Transverse colon (tissue), 4 donors: ENCODE results near the gene CRTAP. TPM values are rescaled to one million over a fixed set of nuclear protein-coding genes. Genes with fewer than 3 reads are reported as not detected.

Experiments
- DNase-seq: peaks from one replicate; pipeline ENCODE4 v3.0.0-alpha.2; 2019
- H3K27ac ChIP-seq, 4 donors: fragments of 200-600 bp; sonication (generic); 2 replicates each; pipeline ENCODE4 v1.5.1; 2016 to 2018; ENCODE audit warnings: inconsistent platforms in 4 of 4
- H3K27me3 ChIP-seq: fragments of 200-600 bp; sonication (generic); 2 replicates; pipeline ENCODE4 v1.5.1; 2017; ENCODE audit warnings: inconsistent platforms
- H3K36me3 ChIP-seq, 4 donors: fragments of 200-600 bp; sonication (generic); 2 replicates each; pipeline ENCODE4 v1.5.1; 2017 to 2019; ENCODE audit warnings: inconsistent platforms in 4 of 4
- H3K4me1 ChIP-seq, 4 donors: fragments of 200-600 bp; sonication (generic); 2 replicates each; pipeline ENCODE4 v1.5.1; 2017 to 2020; ENCODE audit warnings: inconsistent platforms in 4 of 4
- H3K4me3 ChIP-seq, 4 donors: fragments of 200-600 bp; sonication (generic); 1 replicate in 1 of 4; 2 replicates in 3 of 4; pipeline versions ENCODE4 v1.5.1 to v1.6.1; 2017 to 2019; ENCODE audit warnings: inconsistent platforms in 4 of 4
- H3K9me3 ChIP-seq, 2 donors: fragments of 200-600 bp; sonication (generic); 2 replicates each; pipeline ENCODE4 v1.5.1; 2017 to 2019; ENCODE audit warnings: inconsistent platforms in 2 of 2
- CTCF ChIP-seq, 5 experiments: fragments of 200-600 bp in 3 of 5; fragments of 450-650 bp in 2 of 5; sonication (generic) in 3 of 5; IDR thresholded peaks; 1 replicate in 2 of 5; 2 replicates in 3 of 5; pipeline ENCODE4 v1.5.1; 2016 to 2017; ENCODE audit warnings: antibody characterized with exemption in 5 of 5, inconsistent platforms in 3 of 5, mild to moderate bottlenecking in 2 of 5, moderate library complexity in 1 of 5
- EP300 ChIP-seq: sonication (generic); formaldehyde crosslinking; IDR thresholded peaks from one replicate; pipeline ENCODE4 v1.6.1; 2017; ENCODE audit warnings: antibody characterized with exemption, low read depth
- POLR2A ChIP-seq: fragments of 450-650 bp; IDR thresholded peaks from one replicate; pipeline ENCODE4 v1.6.1; 2016; ENCODE audit warnings: antibody characterized with exemption, mild to moderate bottlenecking, moderate library complexity
- POLR2AphosphoS5 ChIP-seq, 3 donors: sonication (generic); formaldehyde crosslinking; IDR thresholded peaks; one replicate each; pipeline ENCODE4 v1.6.1; 2016; ENCODE audit warnings: antibody characterized with exemption in 3 of 3
- WGBS, 2 donors: methylation state at CpG; one replicate each; pipeline ENCODE4 v1.1.5; 2018; ENCODE audit warnings: low coverage in 1 of 2; 5-methylcytosine and 5-hydroxymethylcytosine counted together
- in situ Hi-C, 4 donors: fragments of 200-750 bp; cut with MboI; loops; one replicate each; pipeline versions ENCODE4 v1.15.0 to v1.15.1; 2017; ENCODE audit warnings: low sequenced_read_pairs in 3 of 4, low pct_ligation_motif_present in 1 of 4, low pct_unique_long_range_greater_than_20kb in 1 of 4
- intact Hi-C: fragments of 100-400 bp; cut with DNase I; formaldehyde crosslinking; loops from one replicate; pipeline ENCODE4 v1.15.1; 2023; ENCODE audit warnings: low total_unique reads
- total RNA-seq, 4 donors: library from RNA; depleted of rRNA; stranded (reverse); fragments of >200 nt; gene quantifications; one replicate each; pipeline ENCODE4 v1.1.0, GENCODE V29; 2016

Gene CRTAP
- total RNA-seq, 4 donors from 2014 or later = 71.1 to 138 (median 88.8) TPM

GRCh38 chr3:33071181-33071580 is 42.6 kb upstream of the CRTAP start:
- in situ Hi-C loops = loop anchor here in 1 of 4 donors (5.0 kb wide), 1 partner anchor 119 kb away; the partner anchor contains the start of gene CCR4
- peaks cover 0 to 6% (median 0%) of the 10 kb centered on the region in 4 donors for H3K4me1 ChIP-seq
- no peak overlapping the region for H3K27ac ChIP-seq
- H3K36me3 ChIP-seq = peaks cover 0 to 20% (median 0%) of the 10 kb centered on the region in 4 donors
- 96 to 97% methylated on average over 3 to 4 of the region's 4 CpGs for WGBS, 2 donors
- DNase-seq = no peak
- H3K9me3 ChIP-seq = no peaks in the 10 kb centered on the region
- H3K4me3 ChIP-seq = no peak overlapping the region
- no peaks in the 10 kb centered on the region for H3K27me3 ChIP-seq
- intact Hi-C loops = no loop called here
- no peak for TF ChIP-seq CTCF (IDR thresholded peaks at IDR 0.05)
- no peak for TF ChIP-seq POLR2A
- no peak for TF ChIP-seq POLR2AphosphoS5 (IDR thresholded peaks at IDR 0.05)
- no peak for TF ChIP-seq EP300

GRCh38 chr3:33071946-33072345 is 41.9 kb upstream of the CRTAP start:
- H3K9me3 ChIP-seq = no peaks in the 10 kb centered on the region
- intact Hi-C loops (no loop called here), in situ Hi-C loops (loop anchor here in 1 of 4 donors (5.0 kb wide), 1 partner anchor 120 kb away; the partner anchor contains the start of gene CCR4)
- WGBS, 2 donors = 73 to 90% methylated on average over 1 of the region's 1 CpG
- peaks cover 0 to 6% (median 0%) of the 10 kb centered on the region in 4 donors for H3K4me1 ChIP-seq
- no peak for TF ChIP-seq CTCF (IDR thresholded peaks at IDR 0.05)
- no peak for TF ChIP-seq POLR2A
- no peak overlapping the region for H3K4me3 ChIP-seq
- no peaks in the 10 kb centered on the region for H3K27me3 ChIP-seq
- no peak overlapping the region for H3K27ac ChIP-seq
- H3K36me3 ChIP-seq = peaks cover 0 to 17% (median 0%) of the 10 kb centered on the region in 4 donors
- DNase-seq = no peak

GRCh38 chr3:33074217-33075067 is 39.4 kb upstream of the CRTAP start:
- H3K9me3 ChIP-seq = no peaks in the 10 kb centered on the region
- no peak overlapping the region for H3K4me3 ChIP-seq
- intact Hi-C loops (no loop called here), in situ Hi-C loops (loop anchor here in 2 of 4 donors (5.0 kb wide), 1 partner anchor 122 kb away; the partner anchor contains the start of gene CCR4 (in 2 of the 2))
- H3K27me3 ChIP-seq = no peaks in the 10 kb centered on the region
- 41 to 66% methylated on average over 7 to 13 of the region's 13 CpGs for WGBS, 2 donors
- peaks cover 0 to 6% (median 0%) of the 10 kb centered on the region in 4 donors for H3K4me1 ChIP-seq
- DNase-seq = peak; percentile 48
- TF ChIP-seq CTCF (IDR thresholded peaks at IDR 0.05) (peak; percentile 74 to 89 (median 83)), POLR2A (no peak)
- H3K27ac ChIP-seq = no peak overlapping the region
- peaks cover 0 to 16% (median 0%) of the 10 kb centered on the region in 4 donors for H3K36me3 ChIP-seq

GRCh38 chr3:33075995-33076394 is 37.8 kb upstream of the CRTAP start:
- no peak overlapping the region for H3K27ac ChIP-seq
- H3K36me3 ChIP-seq = peaks cover 0 to 1% (median 0%) of the 10 kb centered on the region in 4 donors
- intact Hi-C loops = no loop called here
- H3K9me3 ChIP-seq = no peaks in the 10 kb centered on the region
- TF ChIP-seq CTCF (IDR thresholded peaks at IDR 0.05) (no peak), EP300 (no peak)
- H3K27me3 ChIP-seq = no peaks in the 10 kb centered on the region
- no peak for DNase-seq
- in situ Hi-C loops = loop anchor here in 1 of 4 donors (5.0 kb wide), 1 partner anchor 124 kb away; the partner anchor contains the start of gene CCR4
- peaks cover 0 to 6% (median 0%) of the 10 kb centered on the region in 4 donors for H3K4me1 ChIP-seq
- 89 to 100% methylated on average over 2 to 6 of the region's 6 CpGs for WGBS, 2 donors
- no peak overlapping the region for H3K4me3 ChIP-seq
